Smooth muscle cell of the brain vasculature (primary cell): Measurements from ENCODE around the gene EIF2S1.
"Not testable (repeated sequence)": the region's sequence is repeated elsewhere in the genome, so short reads cannot be mapped to it uniquely, and the experiment has no call there.

Source experiments
- DNase-seq: peaks from one replicate; pipeline ENCODE4 v3.0.0-alpha.2; 2012; ENCODE audit warnings: low read depth, low spot score

EIF2S1 gene

DNA sequence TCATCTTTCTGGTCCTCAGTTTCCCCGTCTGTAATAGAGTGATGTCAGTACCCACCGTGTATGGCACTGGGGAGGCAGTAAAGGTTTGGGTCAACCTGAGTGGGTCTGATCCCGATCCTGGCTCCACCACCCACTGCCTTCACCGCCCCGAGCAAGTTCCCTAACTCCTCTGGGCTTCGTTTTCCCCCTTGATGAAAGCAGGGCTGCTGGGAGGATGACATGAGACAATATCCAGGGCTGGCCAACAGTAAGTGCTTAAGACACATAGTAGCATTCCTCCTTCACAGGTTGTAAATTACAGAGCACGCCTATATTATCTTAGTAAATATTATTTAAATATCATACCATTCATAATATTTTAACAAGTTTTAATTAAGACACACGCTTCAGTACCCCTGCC, 51.2 kb downstream of the EIF2S1 start:
- no peak for DNase-seq

DNA sequence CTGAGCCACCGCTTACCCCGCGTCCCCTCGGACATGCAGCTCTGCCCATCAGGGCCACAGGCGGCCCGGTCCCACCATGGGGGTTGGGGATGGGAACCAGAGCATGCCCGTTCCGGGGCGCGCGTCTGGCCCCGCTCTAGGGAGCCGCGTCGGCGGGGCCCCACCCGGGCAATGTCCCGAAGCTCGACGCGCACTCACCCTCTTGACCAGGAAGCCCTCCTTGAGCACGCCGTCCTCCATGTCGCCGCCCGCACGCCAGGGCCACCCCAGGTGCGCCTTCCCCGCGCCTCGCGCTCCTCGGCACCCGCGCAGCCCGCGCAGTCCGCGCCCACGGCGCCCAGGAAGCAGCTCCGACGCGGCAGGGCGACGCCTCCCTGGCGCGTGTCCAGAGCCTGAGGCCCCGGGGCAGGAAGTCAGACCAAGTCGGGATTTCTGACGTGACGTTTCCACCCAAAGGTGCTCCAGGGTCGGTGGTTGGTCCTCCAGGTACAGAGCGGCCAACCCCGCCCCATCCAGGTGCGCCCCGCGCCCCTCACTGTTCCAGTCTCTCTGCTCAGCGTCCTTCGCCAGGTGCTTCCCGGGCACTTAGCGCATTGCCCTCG, 51.8 kb downstream of the EIF2S1 start, which contains the start of gene PLEK2:
TSS of gene PLEK2 (minus strand) at position 346 of the 602 bp plus-strand sequence. CDS start at position 240, 106 bp downstream.
- no peak for DNase-seq

DNA sequence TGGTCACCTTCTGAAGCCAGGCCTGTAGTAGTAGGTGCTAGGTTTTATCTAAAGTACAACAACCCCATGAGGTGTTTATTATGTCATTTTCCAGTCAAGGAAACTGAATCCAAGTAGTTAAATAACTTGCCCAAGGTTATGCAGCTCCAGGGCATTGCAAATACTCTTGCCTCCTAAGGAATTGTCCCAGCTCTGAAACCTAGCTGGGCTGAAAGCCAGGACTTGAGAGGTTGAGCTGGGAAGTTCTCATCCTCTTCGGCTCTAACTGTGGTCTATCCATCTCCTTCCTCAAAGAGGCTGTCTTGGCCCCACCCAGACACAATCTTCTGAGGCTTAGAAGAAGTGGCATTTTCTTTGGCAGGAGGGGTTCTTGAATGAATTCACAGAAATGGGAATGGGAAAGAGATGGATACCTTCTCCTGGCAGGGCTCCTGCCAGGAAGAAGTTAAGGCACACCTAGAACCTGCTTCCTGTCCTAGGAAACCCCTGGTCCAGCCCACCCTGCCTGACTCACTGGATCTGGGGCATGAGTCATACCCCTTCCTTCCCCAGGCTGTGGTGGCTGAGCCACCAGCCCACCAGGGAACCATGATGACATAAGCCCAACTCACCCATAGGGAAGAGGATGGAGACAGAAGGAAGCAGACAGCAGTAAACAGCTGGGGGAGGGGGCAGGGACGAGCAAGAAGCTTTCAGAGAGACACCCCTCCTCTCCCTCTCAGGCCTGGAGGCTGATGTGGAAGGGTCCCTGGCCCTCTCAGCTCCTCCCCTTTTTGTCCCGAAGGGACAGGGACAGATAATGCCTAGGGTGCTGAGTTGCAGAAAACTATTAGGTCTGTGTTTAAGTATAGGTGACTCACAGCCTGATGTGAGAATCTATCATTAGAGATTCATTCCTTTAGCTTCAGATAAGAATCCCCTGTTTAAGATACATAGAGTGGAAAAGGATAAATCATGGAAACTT, 54.0 kb downstream of the EIF2S1 start:
- DNase-seq = peak; percentile 43

DNA sequence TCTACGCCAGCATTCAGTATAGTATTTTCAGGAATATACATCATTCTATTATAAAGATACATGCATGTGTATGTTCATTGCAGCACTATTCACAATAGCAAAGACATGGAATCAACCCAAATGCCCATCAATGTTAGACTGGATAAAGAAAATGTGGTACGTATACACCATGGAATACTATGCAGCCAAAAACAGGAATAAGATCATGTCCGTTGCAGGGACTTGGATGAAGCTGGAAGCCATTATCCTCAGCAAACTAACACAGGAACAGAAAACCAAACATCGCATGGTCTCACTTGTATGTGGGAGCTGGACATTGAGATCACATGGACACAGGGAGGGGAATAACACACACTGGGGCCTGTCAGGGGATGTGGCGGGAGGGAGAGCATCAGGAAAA, 55.5 kb downstream of the EIF2S1 start:
- not testable (repeated sequence) for DNase-seq

DNA sequence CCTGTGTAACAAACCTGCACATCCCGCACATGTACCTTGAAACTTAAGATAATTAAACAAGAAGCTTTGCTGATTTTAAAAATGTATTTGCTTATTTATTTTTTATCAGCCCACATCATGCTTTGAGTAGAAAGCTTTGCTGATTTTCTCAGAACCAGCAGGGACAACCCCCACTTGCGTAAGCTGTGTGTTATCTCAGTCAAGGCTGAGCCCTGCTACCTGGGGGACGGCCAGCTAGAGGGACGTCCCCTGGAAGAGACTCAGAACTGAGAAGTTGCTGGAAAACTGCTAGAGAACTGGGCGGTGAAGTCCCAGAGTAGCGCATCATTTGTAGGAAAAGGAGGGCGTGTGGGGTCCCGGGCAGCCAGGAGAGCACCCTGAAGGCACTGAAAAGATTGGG, 56.0 kb downstream of the EIF2S1 start:
- no peak for DNase-seq

DNA sequence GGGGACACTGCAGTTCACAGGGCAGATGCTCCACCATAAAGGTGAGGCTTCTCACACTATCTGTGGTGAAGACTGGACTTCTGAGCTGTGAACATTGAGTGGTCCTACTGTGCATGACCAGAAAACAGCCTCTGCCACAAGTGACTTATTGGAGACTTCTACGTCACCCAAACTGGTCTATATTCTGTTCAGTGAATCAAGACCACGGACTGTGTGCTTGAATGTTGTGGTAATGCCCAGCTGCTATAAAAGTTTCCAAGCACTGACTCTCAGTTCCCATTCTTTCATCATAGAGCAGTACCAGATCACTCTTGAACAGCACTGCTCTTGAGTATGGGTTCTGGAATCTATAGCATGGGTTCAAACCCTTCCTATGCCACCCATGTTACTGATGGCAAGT, 56.7 kb downstream of the EIF2S1 start:
- DNase-seq = no peak

DNA sequence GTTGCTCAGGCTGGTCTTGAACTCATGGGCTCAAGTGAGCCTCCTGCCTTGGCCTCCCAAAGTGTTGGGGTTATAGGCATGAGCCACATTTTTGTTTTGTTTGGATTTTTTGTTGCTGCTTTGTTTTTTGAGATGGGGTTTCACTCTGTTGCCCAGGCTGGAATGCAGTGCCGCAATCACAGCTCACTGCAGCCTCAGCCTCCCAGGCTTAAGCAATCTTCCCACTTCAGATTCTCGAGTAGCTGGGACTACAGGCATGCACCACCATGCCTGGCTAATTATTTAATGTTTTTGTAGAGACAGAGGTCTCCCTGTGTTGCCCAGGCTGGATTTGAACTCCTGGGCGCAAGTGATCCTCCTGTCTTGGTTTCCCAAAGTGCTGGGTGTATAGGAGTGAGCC, 57.5 kb downstream of the EIF2S1 start:
- no peak for DNase-seq

DNA sequence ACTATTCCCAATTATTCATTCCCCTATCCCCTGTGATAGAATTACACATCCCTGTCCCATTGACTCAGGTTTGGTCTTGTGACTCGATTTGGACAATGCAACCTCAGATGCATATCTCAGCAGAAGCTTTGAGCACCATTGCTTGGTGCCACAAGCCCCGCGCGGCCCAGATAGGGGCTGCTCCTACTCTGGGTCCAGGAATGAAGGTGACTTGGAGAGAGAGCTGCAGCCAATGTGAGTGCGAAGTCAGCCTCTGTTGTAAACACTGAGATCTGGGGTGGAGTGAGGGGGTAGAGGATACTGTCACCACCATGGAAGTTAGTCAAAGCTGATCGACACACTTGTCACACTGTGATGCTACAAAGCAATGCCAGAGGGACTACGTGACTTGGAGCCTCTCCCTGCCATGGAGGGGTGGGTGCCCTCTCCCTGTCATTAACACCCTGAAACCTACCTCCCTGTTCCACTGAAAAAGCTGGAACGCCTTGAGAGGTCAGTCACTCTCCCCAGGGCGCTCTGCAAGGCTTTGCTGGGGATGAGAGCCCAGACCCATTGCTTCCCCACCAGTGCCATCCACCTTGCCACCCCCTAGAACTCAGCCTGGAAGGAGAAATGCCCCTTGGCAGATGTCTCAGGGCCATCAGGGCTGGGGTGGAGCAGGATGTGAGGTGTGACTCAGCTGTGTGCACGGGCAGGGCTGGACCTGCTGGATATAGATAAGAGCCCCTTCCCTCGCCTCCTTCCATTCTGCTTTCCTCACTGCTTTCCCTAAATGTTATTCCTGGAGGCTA, 58.5 kb downstream of the EIF2S1 start:
- no peak for DNase-seq

DNA sequence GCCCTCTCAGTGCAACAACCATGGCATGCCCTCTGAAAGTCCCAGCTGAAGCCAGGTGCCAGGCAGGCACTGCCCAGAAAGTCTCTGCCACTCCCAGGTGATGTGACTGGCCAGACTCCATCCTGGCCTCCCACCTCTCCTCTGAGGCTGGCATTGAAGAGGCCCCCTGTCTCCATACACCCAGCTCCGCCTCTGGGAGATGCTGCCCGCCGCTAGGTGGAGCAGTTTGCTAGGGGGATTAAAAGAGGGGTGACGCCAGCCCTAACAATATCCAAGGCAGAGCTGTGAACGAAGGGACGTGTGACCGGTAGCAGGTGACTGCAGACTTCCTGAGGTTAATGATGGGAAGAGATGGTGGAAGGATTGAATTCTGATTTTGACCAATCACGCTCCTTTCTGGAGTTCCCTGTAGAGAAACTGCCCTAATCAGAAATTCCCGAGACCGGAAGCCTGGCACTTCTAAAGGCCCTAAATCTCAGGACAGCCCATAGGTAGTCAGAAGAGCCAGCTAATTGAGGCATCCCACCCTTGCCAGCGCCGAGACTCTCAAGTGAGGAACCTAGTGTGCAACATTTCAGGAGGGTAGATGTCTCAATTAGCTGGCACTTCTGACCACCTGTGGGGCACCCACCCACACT, 60.1 kb downstream of the EIF2S1 start:
- no peak for DNase-seq

DNA sequence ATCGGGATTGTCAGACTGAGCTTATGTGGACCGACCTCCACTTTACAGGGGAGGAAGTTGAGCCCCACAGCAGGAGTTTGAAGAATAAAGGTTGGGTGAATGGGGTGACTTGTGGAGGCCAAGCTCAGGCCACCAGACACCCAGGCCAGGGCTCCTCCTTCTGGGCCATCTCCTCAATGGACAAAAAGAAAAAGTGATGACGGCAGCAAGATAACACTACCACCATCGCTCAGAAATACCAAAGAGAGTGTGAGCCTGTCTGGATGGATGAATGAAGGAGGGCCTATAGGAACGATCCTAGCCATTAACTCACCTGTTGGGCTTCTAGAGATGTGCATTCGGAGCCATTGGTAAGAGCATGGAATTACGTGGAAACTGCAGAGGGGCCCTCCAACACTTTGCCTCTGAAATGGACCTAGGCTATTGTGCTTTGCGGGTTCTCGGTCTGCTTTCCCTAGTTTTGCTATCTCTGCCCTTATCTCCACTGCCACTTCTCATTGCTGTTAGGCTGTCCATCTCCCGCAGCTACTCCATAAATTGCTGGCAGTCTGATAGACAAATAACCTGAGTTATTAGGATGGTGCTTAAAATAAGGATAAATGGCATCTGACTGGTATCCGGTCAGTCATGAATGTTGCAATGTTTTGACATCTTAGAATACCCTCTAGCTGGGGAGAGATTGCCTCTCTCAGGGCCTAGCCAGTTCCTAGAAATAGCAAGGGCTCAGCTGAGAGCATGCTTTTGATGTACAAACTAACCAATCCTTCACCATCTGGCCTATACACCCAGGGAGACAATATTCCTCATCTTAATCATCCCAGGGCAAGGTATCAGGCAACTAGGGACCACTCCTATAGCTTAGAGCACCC, 61.5 kb downstream of the EIF2S1 start:
- no peak for DNase-seq

DNA sequence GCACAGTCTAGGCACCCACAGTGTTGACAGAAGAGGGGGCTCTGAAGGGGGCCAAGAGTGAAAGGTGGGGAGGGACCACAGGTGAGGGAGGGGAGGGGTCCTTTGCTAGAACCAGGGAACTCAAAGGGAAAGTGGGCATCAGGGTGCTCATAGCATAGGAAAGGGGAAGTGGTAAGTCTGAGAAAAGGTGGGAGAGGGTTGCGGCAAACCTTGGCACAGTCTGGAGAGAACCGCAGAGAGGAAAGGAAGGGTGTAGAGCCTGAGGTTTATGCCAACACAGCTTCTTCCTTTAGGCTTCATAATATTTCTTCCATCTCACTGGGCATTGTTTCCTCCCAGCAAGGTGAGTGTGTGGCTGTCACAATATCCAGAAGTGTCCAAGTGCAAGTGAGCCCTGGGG, 63.3 kb downstream of the EIF2S1 start:
- DNase-seq = no peak

DNA sequence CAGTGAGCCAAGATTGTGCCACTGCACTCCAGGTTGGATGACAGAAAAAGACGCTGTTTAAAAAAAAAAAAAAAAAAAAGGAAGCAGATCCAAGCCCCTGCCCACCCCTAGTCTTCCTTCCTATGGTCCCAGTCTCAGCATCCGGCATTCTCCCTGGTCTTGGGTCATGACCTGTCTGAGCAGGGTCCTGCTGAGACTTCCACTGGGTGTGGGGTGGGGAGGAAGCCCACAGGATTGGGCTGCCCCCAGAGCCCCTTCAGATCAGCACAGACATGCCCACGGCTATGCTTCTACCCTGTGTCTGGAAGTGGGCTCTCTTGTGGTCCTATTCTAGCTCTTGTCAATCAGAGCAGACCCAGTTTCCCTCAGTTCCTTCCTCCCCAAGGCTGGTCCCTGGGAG, 64.4 kb downstream of the EIF2S1 start:
- DNase-seq = no peak

DNA sequence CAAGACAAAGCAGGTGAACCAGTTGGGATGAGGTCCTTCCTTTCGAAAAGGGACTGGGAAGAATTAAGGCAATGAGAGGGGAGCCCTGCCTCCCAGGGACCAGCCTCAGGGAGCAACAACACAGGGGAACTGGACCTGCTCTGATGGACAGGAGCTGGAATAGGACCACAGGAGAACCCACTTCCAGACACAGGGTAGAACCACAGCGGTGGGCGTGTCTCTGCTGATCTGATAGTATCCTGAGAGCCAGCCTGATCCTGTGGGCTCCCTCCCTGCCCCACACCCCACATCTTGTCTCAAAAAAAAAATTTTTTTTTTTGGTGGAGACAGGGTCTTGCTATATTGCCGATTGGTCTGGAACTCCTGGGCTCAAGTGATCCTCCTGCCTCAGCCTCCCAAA, 65.5 kb downstream of the EIF2S1 start:
- DNase-seq = no peak

DNA sequence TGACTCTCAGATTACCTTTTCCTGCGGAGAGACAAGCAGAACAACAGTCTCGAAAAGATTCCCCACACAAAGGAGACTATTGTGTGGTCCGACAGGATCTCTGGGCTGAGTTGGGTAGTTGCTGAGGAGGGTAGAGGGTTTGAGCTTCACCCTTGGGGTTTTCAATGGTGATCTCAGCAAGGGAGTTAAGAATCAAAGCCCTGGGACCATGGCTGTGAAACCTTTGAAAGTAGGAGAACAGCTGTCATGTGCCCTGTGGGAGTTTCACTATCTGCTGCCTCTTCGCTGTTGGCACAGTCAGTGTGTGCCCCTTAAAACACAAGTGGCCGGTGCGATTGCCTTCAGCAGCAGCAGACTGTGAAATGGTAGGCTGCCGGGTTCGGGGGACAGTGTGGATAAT, 66.0 kb downstream of the EIF2S1 start:
- no peak for DNase-seq

DNA sequence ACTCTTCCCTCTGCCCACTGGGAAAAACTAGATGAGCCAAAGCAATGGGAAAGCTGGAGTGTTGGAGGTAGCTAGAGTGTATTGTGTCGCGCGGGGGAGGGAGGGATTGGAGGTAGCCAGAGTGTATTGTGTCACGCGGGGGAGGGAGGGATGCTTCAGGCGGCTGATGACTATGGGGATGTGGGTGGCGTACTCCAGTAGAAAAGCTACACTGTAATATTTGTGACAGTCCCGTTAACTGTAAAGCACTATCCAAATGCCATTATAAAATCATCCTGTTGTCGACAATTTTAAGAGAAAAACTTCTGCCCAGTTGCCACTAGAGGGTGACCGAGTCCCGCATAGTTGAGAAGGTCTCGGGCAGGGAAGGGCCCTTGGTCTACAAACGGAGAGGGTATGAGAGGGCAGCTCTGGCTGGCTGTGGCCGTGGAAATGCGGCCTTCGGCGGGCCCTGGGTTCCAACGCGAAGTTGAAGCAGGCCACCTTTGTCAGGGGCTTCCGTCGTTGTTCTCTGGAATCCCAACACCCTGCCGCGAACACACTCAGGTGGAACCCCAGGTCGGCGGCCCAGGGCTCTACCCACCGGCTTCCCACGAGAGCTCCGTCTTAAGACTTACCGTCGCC, 67.0 kb downstream of the EIF2S1 start:
- peak; percentile 57 for DNase-seq

DNA sequence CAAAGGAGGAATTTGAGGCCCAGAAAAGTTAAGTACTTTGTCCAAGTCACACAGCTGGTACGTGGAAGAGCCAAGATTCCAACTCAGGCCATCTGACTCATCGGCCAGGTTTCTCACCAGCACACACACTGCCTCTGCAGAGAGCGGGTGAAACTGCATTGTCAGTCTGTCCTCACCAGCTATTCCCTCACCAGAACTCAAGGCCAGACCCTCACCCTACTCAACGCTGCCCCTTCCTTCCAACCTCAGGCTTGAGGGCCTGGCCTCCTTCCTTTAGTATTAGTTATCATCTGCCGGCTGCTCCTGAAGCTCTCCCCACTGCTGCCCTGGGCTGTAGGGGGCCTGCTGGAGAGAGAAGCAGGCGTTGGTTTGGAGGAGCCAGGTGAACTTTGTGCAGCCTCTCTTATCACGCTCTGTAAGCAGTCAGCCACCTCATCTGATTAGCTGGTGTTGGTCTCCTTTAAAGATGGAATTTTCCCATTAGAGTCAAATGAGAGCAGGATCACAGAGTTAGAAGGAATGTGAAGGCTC, 68.4 kb downstream of the EIF2S1 start:
- no peak for DNase-seq

DNA sequence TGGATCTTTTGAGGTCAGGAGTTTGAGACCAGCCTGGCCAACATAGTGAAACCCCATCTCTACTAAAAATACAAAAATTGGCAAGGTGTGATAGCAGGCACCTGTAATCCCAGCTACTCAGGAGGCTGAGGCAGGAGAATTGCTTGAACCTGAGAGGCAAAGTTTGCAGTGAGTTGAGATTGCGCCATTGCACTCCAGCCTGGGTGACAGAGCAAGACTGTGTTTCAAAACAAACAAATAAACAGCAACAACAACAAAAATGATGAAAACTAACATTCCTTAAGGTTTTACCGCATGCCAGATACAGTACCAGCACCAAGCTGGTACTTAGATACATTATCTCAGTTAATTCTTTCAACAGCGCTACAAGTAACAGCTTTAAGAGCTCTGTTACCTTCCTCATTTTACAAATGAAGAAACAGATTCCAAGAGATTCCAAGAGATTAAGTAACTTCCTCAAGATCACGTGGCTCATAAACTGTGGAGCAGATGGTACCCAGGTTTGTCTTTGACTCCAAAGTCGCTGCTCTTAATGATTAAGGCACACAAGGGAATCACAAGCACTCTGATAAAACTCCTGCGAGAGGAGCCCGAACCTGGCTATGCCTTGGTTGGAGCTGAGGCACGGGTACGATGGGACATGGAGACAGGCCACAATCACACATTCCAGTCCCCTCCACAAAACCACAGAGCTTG, 69.5 kb downstream of the EIF2S1 start:
- no peak for DNase-seq

DNA sequence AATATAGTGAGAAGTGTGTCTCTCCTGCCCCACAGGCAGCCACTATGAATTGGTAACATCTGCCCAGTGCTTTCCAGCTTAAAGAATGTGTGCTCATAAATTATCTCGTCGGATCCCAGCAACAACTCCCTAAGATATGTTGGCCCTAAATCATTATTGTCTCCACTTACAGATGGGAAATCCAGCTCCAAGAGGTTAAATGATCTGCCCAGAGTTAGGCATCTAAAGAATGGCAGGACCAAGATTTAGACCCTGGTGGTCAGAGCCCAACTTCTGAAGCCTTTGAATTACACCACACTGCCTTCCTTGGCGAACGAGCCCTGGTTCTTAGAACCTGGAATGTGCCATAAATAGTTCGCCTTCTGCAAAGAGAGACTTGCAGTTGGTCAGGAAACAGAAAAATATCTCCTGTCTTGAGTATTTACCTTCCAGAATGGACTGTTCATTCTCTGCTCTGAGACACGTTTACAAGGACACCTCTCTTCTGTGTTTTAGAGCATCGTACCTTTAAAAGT, 72.0 kb downstream of the EIF2S1 start:
- DNase-seq = no peak

DNA sequence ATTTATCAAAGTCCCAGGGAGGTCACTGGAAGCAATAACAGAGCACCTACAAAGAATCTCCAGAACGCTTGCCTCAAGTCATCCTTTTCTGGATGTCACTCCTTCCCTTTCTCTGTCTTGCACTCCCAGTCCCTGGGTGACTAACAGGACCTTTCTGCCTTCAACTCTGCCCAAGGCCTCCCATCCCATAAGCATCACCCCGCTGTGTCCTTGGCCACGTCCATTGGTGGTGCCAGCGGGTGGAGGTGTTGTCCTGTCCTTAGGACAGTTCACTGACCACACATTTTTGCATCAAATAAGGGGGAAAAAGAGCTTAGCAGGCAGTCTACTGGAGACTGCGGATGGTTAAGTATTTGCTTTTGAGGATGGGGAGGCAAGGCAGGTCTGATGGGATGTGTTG, 75.5 kb downstream of the EIF2S1 start:
- DNase-seq = no peak
